Fibroblast of skin of right quadriceps (primary cell): ENCODE data around the gene DOCK1.
A peak's percentile ranks its signal among the peaks of the same experiment; 100 is the strongest.

Source experiments
- DNase-seq: peaks from one replicate; pipeline ENCODE4 v3.0.0-alpha.2; 2013

The DOCK1 gene

DNA sequence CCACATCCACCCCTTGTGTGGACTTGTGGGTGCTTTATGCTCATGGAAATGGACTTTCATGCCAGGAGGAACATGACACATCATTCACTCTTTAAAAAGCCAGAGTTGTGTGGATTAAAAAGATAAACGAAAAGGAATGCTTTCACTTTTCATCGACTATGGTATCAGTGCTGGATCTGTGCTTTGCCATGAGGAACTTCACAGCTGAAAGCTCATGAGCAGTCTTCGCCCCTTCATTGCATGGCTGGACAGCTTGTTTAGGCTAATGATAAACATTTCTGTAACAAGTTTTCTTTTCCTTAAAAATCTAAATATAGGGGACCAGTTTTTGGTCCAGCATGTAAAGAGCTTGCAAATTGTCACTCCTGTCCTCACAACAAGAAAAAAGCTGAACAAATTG, 470.2 kb downstream of the DOCK1 start:
- no peak for DNase-seq

DNA sequence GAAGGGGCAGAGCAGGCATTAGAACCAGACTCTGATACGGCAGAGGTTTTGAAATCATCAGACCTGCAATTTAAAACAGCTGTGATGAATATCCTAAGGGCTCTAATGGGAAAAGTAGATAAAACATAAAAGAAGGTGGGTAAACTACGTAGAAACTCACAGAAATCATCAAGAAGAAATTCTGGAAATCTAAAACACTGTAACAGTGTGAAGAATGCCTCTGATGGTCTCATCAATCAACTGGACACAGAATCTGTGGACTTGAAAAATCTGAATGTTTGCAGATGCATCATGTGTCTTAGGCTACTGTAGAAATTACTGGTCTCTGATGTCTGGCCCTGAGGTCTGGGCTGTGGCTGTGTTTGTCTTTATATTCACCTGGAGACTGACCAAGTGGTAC, 470.8 kb downstream of the DOCK1 start:
- DNase-seq = no peak

DNA sequence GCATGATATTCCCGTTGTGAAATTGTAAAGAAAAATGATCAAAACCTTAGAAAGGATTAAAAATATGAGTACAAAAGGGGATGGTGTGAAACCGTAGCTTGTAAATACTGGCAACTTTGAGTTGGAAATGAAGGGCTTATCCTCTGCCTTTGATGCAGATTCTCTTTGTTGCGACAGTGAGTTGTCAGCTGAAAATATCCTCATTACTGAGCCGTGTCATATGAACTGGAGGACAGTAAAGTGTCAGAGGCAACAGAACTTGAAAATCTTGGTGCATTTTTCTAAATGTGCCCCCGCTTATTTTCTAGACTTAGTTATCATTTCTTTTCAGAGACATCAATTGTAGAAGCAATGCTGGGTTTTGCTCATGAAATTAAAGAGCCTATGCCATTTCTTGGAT, 473.4 kb downstream of the DOCK1 start:
- no peak for DNase-seq

DNA sequence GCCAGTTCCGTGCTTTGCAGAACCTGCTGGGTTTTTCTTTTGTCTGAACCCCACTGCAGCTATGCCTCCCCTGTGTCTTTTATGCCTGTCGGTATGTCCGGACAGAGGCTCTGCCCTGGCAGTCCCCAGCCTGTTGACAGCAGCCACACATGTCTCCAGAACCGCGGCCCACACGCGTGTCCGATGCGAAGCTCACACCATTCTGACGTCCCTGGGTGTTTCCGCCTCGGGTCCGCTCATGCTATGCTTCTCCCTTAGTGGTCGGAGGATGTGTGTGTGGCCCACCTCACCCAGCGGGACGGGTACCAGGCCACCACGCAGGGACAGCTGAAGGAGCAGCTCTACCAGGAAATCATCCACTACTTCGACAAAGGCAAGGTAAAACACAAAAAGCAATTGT, 479.3 kb downstream of the DOCK1 start:
- no peak for DNase-seq

DNA sequence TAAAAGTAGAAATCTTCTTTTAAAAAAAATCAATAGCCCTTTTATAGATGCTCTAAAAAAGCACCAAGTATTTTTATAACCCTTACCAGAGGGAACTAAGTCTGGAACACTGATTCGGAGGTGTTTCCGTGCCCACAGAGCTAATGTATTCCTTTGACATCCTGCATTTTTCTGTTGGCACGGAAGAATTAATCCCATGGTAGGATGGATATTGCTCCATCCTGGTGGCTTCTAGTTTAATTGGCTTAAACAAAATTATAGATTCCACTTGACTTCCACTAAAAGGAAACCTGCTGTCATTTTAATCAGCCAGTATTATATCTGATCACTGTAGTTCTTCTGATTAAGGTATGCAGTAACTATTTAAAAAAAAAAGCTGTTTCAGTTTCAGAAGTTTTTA, 479.8 kb downstream of the DOCK1 start:
- DNase-seq = no peak

DNA sequence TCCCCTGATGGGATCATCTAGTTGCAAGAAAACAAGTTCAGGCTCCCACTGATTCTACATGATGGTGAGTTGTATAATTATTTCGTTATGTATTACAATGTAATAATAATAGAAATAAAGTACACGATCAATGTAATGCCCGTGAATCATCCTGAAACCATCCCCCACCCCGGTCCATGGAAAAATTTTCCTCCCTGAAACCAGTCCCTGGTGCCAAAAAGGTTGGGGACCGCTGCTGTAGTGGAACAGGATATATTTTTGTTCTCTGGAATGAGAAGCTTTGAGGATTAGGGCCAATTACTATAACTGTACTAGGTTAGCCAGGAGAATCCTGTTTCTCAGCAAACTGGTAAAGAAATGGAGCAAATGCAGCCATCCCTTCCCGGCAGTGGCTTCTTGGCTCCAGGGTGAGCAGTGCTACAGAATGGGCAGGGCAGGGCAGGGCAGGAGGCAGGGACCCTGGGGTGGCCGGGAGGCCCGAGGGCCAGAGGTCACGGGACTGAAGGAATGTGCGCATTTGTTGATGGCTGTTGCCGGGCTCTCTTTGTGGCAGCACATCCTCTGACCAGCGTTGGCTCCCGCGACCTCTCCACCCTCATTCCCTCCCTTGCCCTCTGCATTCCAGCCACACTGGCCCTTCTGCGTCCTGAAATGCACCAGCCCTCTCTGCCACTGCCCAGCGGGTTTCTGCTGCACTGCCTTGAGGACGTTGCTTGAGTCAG, 481.5 kb downstream of the DOCK1 start:
- DNase-seq = no peak

DNA sequence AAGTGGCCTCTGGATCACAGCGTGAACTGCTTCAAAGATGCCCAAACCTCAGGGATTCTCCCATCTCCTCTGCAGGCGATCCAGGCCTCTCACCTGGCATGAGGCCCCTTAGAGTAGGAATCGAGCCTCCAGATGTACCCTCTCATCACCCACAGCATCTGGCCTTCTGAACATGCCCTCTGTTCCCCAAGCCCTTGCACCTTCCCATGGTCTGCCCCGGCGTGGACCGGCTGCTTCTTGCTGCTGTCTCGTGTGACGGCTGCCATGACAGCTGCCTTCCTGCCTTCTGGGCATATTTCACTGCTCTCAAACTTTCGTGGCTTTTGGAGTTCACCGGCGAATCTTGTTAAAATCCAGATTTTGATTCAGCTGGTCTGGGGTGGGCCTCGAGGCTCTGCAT, 486.6 kb downstream of the DOCK1 start:
- no peak for DNase-seq

DNA sequence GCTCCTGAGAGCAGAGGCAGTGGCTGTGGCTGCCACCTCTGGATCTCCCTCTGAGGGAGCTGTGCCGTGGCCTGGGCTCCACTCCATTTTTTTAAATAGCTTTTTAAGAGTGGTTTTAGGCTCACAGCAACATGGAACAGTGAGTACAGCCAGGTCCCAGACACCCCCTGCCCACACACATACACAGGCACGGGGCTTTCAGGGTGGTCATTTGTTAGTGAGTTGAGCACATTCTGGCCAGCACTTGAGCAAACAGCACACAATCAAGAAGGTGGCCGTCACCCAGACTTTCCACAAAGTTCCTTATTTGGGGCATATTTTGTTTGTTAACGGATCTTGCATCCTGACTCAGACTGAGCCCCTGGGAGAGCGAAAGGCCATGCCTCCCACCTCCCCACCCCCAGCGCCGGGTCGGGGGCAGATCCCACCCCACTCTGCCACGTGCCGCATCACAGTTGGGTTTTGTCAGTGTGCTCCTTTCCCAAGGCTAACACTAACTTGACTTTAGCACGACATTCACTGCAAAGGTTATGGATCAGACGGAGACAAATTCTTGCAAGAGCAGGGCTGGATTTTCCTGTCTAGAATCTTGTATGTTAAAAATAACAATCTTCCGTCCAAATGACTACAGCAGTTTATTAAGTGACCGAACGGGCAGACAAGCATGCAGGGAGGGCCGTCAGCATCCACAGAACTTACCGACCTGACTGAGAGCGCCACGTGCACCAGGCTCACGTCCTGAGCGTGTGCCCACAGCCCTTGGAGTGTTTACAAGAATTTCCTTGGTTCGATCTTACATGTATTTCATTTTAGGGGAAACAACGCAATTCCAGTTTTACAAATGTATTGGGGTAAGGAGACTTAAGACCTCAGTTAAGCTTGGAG, 487.4 kb downstream of the DOCK1 start:
- DNase-seq = no peak

DNA sequence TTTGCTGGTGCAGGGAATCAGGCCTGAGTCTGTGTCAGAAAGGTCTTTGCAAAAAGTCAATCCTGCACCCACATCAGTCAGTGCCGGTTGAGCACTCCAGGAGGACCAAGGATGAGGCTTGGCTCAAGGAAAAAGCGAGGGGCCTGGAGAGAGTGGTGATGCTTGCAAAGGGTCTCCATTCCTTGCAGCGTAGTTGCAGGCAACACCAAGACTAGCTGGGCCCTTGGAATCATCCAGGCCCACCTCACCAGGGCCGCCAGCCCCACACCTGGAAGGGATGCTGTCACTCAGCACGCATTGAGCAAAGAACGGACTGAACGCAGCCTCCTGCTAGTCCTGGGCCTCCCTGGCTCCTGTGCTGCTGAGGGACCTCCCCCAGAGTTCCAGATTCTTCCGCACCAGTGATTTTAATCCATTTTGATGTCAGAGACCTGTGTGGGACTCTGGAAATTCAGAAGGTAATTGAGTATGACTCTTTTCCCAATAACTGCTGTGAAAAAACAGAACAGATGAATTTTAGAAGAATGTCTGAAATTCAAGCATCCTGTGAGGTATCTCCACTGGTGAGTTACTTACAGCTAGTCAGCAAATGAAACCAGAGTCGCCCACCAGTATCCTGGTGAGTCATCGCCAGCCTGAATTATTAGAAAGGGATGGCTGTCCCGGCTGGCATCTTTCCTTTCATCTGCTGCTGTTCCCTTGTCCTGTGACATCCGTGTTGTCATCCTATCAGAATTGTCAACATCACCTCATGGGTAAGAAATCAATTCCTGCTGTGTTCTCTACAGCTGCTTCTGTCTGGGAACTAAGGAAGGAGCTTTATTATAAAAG, 493.1 kb downstream of the DOCK1 start:
- DNase-seq = peak; percentile 66

DNA sequence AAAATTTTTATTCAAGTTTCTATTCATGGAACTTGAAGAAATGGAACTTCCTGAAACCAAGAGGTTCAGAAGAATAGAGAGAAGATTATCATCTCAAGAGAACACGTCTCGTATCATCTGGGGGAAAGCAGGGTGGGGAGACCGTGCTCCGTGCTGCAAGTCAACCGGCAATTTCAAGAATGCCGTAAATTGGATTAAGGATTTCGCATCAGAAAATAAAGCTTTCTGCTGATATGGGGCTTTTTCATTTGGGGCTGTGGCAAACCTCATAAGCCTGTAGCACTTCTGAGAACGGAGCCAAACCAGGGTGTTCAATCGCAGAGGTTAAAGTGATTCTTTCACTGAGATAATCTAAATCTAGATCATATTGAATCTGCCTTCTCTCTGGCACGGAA, 493.7 kb downstream of the DOCK1 start:
- DNase-seq = no peak

DNA sequence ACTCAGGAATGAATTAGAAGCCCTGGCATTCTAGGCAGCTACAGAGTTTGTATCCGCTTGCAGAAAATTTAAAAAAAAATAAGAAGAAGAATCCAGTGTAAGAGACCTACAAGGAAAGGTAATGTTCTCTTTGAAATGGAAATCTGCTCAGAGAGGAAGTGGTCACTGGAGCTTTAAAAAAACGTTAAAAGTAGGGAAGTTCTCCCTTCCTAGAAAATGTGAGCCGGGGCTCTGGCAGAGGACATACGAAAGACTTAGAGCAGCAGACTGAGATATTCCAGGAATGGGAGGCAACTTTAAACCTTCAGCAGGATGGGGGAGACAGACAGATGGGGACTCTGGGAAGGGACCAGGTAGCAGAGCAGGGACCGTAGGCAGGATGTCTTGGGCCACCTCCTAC, 494.4 kb downstream of the DOCK1 start:
- DNase-seq = no peak

DNA sequence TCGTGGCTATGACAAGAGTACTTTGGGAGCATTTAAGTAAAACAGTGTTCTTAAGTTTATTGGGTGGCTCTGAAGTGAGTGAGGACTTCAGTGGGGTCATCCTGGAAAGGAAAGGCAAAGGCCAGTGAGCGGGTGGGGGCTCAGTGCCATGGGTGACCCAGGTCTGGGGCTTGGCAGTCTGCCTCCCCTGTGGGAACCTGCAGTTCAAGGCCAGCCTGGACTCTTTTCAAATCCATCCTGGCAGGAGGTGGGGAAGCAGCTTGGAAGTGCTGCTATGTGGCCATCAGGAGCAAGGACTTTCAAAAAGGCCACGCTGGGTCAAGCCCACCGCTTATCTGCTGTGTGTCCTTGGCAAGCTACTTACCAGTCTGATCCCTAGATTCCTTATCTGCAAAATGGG, 495.0 kb downstream of the DOCK1 start:
- DNase-seq = no peak

DNA sequence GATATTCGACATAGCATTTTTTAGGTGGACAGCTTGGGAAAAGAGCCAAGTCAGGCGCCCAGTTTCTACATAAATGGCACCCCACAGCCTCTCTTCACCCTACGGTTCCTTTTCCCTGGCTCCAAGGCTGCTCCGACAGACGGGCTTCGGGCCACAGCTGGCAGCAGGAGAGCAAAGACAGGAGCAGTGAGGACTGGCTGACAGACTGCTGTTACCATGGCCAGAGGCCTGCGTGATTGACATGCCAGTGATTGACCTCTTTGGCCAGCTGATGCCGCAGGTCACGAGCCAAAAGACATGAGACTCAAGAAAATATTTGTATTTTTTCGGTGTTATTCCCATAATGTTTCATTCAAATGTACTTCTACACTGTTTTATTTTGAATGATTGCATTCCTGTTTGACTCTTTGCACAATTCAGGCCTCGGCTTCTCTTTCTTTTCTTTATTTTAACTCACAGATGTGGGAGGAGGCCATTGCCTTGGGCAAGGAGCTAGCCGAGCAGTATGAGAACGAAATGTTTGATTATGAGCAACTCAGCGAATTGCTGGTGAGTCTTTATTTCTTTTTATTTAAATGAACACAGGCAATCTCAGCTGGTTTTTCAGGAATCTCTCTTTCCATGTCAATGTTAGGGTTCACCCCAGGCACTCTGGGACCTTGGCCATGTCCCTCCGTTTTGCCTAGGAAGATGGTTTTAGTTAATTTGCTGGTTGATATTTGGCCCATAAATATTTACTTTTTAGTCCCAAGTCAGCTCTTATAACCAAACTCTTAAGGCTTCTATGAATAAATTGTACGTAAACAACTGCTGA, 497.6 kb downstream of the DOCK1 start:
- no peak for DNase-seq

DNA sequence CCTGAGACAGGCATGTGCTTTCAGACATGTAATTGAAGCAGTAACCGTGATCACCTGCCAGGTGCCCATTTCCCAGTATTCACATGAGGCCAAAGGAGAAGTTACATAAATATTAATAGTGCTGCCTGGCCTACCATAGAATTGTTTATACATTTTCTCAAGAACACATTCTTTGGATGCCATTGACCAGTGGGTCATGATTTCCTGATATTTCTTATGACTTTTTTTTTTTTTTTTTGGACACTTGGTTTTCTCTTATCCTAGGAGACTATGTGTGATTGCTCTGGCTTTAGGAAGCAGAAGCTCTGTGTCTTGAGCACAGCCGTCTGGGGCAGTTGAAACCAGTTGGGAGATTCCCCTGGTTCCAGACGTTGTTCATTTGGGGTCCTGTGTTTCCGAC, 500.0 kb downstream of the DOCK1 start:
- peak; percentile 34 for DNase-seq

DNA sequence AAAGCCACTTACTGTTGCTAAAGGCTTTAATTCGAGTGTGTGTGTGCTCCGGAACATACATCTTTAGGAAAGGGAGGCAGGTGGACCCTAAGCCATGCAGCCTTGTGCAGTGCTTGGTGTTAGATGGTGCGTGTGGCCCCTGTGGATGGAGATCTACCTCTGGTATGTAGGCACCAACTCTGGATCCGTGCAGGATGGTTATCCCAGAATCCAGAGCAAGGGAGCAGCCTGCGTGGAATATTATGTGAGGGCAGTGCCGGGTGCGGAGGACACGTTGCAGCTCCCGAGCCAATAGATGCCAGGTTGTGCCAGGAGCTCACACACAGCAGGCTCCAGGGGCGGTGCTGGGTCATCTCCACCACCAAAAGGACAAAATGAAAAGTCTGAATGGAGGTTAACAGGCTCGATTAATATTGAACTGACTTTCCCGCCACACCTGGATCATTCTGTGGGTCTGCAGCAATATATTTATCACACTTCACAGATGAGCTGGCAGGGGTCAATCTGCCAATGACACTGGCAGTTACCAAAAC, 500.9 kb downstream of the DOCK1 start:
- no peak for DNase-seq

DNA sequence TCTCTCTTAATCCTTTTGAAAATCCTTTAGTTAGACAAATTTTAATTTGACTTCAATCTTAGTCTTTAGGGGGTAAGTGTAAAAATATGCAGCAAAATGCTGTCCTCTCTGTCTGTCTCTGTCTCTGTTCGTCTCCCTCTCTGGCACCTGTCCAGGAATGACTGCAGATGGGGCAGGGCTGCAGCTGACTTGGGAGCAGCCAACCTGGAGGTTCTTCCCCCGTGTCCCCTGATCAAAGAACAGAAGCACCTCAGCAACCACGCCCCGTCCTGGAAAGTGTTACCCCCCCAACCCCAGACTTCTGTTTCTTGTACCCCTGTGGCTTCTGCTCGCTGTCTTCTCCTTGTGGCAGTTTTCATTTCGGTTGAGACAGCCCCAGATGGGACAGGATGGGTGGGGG, 502.3 kb downstream of the DOCK1 start:
- no peak for DNase-seq

DNA sequence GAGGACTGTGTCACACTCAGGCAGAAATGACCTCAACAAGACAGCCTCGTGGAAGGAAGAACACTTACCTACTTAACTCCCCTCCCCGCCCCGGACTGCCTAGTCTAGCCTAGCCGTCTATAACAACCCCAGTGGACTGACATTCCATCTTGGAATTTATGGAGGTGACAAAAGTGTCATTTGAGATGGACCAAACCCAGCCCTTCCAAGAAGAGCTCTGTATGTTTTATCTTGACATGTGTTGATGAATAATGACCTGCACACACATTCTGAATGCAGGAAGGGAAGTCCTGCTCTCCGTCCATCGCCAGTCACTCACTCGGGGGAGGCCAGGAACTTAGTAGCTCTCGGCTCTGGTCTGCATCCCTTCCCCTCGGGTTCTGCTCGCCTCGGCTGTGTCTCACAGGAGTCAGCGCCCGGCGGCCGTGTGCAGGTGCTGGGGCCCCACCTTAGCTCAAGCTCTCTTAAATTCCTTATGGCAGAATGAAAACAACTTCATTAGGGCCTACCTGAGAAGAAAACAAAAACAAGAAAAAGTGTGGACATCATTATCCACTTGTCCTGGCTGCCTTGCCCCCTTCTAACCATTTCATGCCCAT, 503.0 kb downstream of the DOCK1 start:
- no peak for DNase-seq

DNA sequence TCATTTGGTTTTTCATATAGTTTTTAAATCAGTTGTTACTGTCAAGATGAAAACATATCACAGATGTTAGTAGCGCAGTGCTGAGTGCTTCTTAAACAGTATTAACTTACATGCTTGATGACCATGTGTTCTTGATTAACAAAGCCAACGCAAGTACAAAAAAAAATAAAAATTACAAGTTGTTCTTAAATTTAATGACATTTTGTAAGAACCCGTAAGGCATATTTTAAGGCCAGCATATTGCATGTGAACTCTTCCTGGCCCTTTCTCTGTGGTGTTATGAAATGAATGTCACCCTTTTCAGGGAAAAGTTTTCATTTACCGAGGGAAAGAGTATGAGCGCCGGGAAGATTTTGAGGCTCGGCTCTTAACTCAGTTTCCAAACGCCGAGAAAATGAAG, 503.5 kb downstream of the DOCK1 start:
- peak; percentile 62 for DNase-seq

DNA sequence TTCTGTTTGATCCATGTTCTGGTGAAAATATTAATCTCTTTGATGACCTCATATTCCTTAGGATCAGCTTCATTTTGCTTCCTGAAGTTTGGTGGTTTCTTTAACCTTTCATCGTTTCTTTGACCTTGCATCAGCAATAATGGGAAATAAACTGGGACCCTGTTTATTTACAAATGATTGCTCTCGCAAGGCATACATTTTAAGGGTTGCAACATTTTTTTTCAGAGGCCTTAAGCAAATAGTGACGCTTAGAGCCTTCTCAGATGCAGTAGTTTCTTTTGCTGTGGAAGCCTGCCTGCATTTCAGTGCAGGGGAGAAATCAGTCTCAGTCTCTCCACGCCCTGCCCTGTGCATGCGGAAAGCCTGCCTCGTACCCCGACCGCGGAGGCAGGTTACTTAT, 504.8 kb downstream of the DOCK1 start:
- DNase-seq = no peak

DNA sequence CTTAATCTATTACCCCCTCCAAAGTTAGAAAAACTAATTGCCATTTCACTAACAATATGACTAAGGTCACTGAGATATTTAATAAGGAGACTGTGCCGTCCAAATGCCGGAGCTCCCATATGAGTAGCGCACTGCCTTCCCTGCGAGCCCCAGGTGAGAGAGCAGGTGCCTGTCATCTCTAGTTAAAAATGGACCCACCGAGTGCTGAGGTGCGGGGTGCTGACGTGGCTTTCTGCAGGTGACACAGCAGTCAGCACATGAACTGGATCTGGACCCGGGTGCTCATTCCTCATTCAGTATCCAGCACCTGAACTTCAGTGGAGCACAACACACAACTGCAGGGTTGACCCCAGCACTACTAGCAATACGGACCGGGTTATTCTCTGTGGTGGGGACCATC, 505.8 kb downstream of the DOCK1 start:
- DNase-seq = no peak

DNA sequence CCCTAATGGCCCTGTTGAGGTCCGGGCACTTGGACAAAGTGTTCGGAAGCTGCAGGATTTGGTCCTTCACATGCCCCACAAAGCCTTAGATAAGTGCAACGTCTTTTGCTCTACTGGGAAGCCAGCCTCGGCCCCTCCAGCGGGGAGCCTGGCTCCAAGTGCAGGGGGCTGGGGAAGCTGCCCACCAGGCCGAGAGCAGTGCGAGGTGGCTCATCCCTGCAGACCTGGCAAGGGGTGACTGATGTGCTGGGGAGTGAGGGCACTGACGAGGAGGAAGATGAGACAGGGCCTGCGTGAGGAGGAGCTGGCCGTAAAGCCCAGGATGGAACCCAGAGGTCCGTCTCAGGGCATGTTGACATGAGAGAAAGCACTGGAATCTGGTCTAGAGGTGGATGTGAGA, 508.1 kb downstream of the DOCK1 start:
- no peak for DNase-seq

DNA sequence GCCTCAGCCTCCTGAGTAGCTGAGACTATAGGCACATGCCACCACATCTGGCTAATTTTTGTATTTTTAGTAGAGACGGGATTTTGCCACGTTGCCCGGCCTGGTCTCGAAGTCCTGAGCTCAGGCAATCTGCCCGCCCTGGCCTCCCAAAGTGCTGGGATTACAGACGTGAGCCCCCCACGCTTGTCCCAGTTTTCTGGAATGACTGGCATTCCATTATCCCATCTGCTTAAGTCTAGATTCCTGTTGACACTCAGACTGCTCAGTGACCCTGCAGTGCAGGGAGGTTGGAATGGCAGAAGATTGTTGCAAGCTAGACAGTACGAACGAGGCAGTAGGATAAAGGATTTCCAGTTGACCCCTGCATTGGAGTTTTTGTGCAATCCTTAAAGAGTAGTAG, 508.8 kb downstream of the DOCK1 start:
- DNase-seq = no peak
